Melanocyte of skin (primary cell): ENCODE results near the gene WWTR1. TPM values are rescaled to one million over a fixed set of nuclear protein-coding genes. Genes with fewer than 3 reads are reported as not detected.

Experiments used
- small RNA-seq, 2 donors: library from RNA; depleted of rRNA; stranded (forward); fragments of <200 nt; gene quantifications; one replicate each; pipeline ENCODE3, GENCODE V24; 2012
- total RNA-seq, 2 donors: library from RNA; depleted of rRNA; stranded (reverse); fragments of >200 nt; gene quantifications; 2 replicates each; pipeline ENCODE4 v1.2.3, GENCODE V29; 2012

The WWTR1 gene
- 10 to 100 TPM; 48.9 to 66.6 TPM for total RNA-seq

GRCh38 chr3:149657926-149658743 is at the start of gene WWTR1:
Gene WWTR1 (minus strand): TSS chr3:149658025. CDS start chr3:149657306, 719 bp downstream.

DNA sequence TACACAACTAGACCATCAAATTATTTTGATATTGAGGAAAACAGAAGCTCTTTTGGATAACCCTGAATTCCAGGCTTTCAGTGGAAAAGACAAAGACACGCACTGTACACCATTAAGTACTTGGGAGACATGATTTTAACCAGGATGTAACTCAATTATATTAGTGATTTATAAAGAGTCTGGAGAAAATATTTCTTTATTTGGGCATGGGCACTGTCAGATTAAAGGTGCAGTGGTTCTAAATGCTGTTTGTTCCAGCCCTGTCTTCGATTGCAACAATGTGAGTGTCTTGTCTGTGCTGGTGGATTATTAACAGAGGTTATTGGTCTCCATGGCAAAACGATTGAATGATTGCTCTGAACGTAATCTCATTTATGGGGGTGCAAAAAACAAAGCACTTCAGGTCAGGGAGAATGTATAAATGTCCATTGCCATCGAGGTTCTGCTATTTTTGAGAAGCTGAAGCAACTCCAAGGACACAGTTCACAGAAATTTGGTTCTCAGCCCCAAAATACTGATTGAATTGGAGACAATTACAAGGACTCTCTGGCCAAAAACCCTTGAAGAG is 183.5 kb downstream of the WWTR1 start, which contains the start of gene TM4SF4:
Gene TM4SF4 (plus strand): TSS at position 448 of the 568 bp plus-strand sequence. CDS start 181 bp downstream, outside the sequence.

Small RNA genes lying within 50 kb of the gene (small RNA-seq; reads per million reads assigned to genes)
- gene RNU6-1098P = 0 reads per million in 2 donors

Other genes with a start within 250 kb of the WWTR1 start
- not detected for gene TM4SF4, start 183.3 kb downstream of the WWTR1 start, total RNA-seq
- 10 to 100 TPM; 27.9 to 28.3 TPM for gene COMMD2, start 94.5 kb upstream of the WWTR1 start, total RNA-seq
- not detected for gene ANKUB1, start 134.5 kb upstream of the WWTR1 start, total RNA-seq
- 100 to 1,000 TPM; 159 to 175 TPM for gene RNF13, start 155.2 kb upstream of the WWTR1 start, total RNA-seq